GM12878 (cell line): ENCODE results near the gene ANKRD34A. TPM values are rescaled to one million over a fixed set of nuclear protein-coding genes. Genes with fewer than 3 reads are reported as not detected.
A peak's percentile ranks its signal among the peaks of the same experiment; 100 is the strongest.

Source experiments
- BCL11A ChIP-seq: IDR thresholded peaks from 2 replicates; pipeline ENCODE4 v1.6.1; 2011; ENCODE audit warnings: low read depth, low read length
- CEBPB ChIP-seq, 2 experiments: fragments of 150-350 bp in 1 of 2; IDR thresholded peaks; 2 replicates each; pipeline ENCODE4 v1.6.1; 2012 to 2014; ENCODE audit warnings: low read depth in 2 of 2, low read length in 2 of 2, borderline replicate concordance in 1 of 2, inconsistent platforms in 1 of 2
- DPF2 ChIP-seq: fragments of 450-650 bp; IDR thresholded peaks from 2 replicates; pipeline ENCODE4 v1.6.1; 2017; ENCODE audit warnings: mild to moderate bottlenecking
- JUND ChIP-seq: IDR thresholded peaks from 2 replicates; pipeline ENCODE4 v1.6.1; 2012; ENCODE audit warnings: low read depth, mild to moderate bottlenecking, low read length, improper control_type of control experiment, moderate library complexity
- KLF5 ChIP-seq: fragments of 450-650 bp; IDR thresholded peaks from 2 replicates; pipeline ENCODE4 v1.6.1; 2014; ENCODE audit warnings: mild to moderate bottlenecking; ENCODE audit not compliant: partially characterized antibody
- LARP7 ChIP-seq: fragments of 450-650 bp; IDR thresholded peaks from 2 replicates; pipeline ENCODE4 v1.6.1; 2017; ENCODE audit warnings: mild to moderate bottlenecking
- MXI1 ChIP-seq: fragments of 150-350 bp; IDR thresholded peaks from 2 replicates; pipeline ENCODE4 v1.6.1; 2011; ENCODE audit warnings: low read depth, mild to moderate bottlenecking, inconsistent platforms, low read length, improper control_type of control experiment
- NFYA ChIP-seq: IDR thresholded peaks from 2 replicates; pipeline ENCODE4 v1.6.1; 2011; ENCODE audit warnings: low read depth, mild to moderate bottlenecking, low read length, improper control_type of control experiment, borderline replicate concordance
- NR2F1 ChIP-seq: fragments of 450-650 bp; conservative IDR thresholded peaks from 2 replicates; pipeline ENCODE4 v1.6.1; 2017; ENCODE audit warnings: mild to moderate bottlenecking
- NRF1 ChIP-seq: conservative IDR thresholded peaks from 2 replicates; pipeline ENCODE4 v1.6.1; 2011; ENCODE audit warnings: mild to moderate bottlenecking, low read depth, low read length, improper control_type of control experiment
- POLR2AphosphoS5 ChIP-seq: IDR thresholded peaks from 2 replicates; pipeline ENCODE4 v1.6.1; 2011; ENCODE audit warnings: mild to moderate bottlenecking, low read length, inconsistent platforms
- RCOR1 ChIP-seq: conservative IDR thresholded peaks from 2 replicates; pipeline ENCODE4 v1.6.1; 2012; ENCODE audit warnings: low read depth, low read length, improper control_type of control experiment
- TAF1 ChIP-seq: IDR thresholded peaks from 2 replicates; pipeline ENCODE4 v1.6.1; 2011; ENCODE audit warnings: mild to moderate bottlenecking, low read depth, low read length, borderline replicate concordance
- ZNF207 ChIP-seq: fragments of 450-650 bp; IDR thresholded peaks from 2 replicates; pipeline ENCODE4 v1.6.1; 2014; ENCODE audit warnings: antibody characterized with exemption, mild to moderate bottlenecking, borderline replicate concordance
- ZNF24 ChIP-seq: fragments of 450-650 bp; IDR thresholded peaks from 2 replicates; pipeline ENCODE4 v1.6.1; 2017; ENCODE audit warnings: antibody characterized with exemption, mild to moderate bottlenecking
- ZNF622 ChIP-seq: fragments of 450-650 bp; IDR thresholded peaks from 2 replicates; pipeline ENCODE4 v1.6.1; 2017; ENCODE audit warnings: mild to moderate bottlenecking, inconsistent platforms
- polyA plus RNA-seq, 11 experiments: library from polyadenylated mRNA; depleted of rRNA in 4 of 11; unstranded in 6 of 11; stranded (reverse) in 5 of 11; fragments of >200 nt; fragmentation: Nextera tagmentation in 4 of 11; fragmentation: Illumina TruSeq in 1 of 11; extraction: Ambion mirVana in 4 of 11; extraction: Trizol in 1 of 11; gene quantifications; 1 replicate in 1 of 11; 2 replicates in 10 of 11; pipeline versions ENCODE4 v1.2.1 to v1.2.3, GENCODE V29; 2011 to 2016; ENCODE audit warnings: inconsistent platforms in 2 of 11, missing spikeins in 2 of 11, low read depth in 1 of 11
- total RNA-seq, 4 experiments: library from RNA; depleted of rRNA in 3 of 4; stranded (reverse); fragments of >200 nt in 3 of 4; fragmentation: Illumina TruSeq in 1 of 4; extraction: Trizol in 1 of 4; gene quantifications; 2 replicates each; pipeline versions ENCODE4 v1.2.1 to v1.2.3, GENCODE V29; 2013 to 2021
- TF ChIP-seq, protein P1 (sequence below): IDR thresholded peaks from 2 replicates; pipeline ENCODE4 v1.6.1; 2012; ENCODE audit warnings: low read depth, low read length, improper control_type of control experiment
- TF ChIP-seq, protein P2 (sequence below): fragments of 450-650 bp; IDR thresholded peaks from 2 replicates; pipeline ENCODE4 v1.6.1; 2017; ENCODE audit warnings: mild to moderate bottlenecking, moderate library complexity
- TF ChIP-seq, protein P3 (sequence below): IDR thresholded peaks from 2 replicates; pipeline ENCODE4 v1.6.1; 2011; ENCODE audit warnings: low read depth, low read length, improper control_type of control experiment, borderline replicate concordance
- TF ChIP-seq, protein P4 (sequence below): fragments of 450-650 bp; IDR thresholded peaks from 2 replicates; pipeline ENCODE4 v1.6.1; 2017; ENCODE audit warnings: mild to moderate bottlenecking, moderate library complexity

The ANKRD34A gene
- total and polyA plus RNA-seq, 10 of the 15 experiments (the other 5 are each of a cell fraction or from before 2014, with no cell fraction given) = 0.40 to 3.5 (median 1.6) TPM

DNA sequence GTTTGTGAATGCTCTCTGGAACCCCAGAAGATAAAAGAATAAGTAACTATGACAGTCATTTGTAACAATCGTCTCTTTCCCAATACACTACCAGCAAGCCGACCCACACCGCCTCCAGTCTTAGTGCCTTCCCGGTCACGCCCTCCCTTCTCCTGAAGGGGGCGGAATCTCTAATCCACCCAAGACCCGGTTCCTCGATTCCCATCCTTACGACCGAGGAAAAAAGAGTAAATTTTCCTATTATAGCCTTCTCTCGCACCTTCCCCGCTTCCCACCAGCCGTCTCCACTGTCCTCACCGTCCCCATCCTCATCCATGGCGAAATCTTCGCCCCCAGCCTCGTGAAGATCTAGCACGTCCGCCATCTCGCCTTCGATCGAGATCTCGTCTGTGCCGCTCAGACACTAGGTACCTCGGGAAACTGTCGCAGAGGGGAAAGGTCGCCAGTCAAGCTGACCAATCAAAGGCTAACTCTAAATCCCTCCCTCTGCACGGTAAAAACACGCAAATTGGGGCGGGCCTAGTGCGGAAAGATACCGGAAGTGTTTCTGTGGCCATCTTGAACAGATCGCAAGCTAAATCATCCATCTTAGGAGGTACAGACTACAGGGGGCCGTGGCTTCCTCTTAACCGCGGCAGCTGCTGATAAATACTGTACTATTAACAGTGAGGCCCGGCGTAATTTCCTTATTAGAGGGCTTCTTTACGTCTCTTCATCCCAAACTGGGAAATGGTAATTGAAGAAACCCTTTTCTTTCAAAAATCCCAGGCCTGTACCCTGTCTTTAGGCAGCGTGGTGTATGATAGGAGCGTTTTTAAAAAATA lies 37.1 kb downstream of the ANKRD34A start, which contains the start of gene RBM8A (continued):
- TF ChIP-seq, protein P1, sequence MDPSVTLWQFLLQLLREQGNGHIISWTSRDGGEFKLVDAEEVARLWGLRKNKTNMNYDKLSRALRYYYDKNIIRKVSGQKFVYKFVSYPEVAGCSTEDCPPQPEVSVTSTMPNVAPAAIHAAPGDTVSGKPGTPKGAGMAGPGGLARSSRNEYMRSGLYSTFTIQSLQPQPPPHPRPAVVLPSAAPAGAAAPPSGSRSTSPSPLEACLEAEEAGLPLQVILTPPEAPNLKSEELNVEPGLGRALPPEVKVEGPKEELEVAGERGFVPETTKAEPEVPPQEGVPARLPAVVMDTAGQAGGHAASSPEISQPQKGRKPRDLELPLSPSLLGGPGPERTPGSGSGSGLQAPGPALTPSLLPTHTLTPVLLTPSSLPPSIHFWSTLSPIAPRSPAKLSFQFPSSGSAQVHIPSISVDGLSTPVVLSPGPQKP = peak; percentile 73
- TF ChIP-seq KLF5 (no peak), POLR2AphosphoS5 (peak; percentile 96), NRF1 (no peak), JUND (no peak), LARP7 (no peak; the same call in 1 of the 2 replicates), ZNF24 (no peak), BCL11A (no peak), DPF2 (no peak), TAF1 (peak; percentile 85; the same call in 1 of the 2 replicates), NR2F1 (peak; percentile 75; the same call in 1 of the 2 replicates), RCOR1 (no peak), ZNF622 (no peak), MXI1 (0 out of 2 replicates have a peak, but pooled peaks have one; percentile 26), CEBPB (IDR thresholded peaks at IDR 0.05; ENCODE audit: borderline replicate concordance in 1 of 2, low read depth in 2 of 2, low read length in 2 of 2) (no peak), ZNF207 (no peak; the same call in 1 of the 2 replicates), NFYA (no peak)
- TF ChIP-seq, protein P2, sequence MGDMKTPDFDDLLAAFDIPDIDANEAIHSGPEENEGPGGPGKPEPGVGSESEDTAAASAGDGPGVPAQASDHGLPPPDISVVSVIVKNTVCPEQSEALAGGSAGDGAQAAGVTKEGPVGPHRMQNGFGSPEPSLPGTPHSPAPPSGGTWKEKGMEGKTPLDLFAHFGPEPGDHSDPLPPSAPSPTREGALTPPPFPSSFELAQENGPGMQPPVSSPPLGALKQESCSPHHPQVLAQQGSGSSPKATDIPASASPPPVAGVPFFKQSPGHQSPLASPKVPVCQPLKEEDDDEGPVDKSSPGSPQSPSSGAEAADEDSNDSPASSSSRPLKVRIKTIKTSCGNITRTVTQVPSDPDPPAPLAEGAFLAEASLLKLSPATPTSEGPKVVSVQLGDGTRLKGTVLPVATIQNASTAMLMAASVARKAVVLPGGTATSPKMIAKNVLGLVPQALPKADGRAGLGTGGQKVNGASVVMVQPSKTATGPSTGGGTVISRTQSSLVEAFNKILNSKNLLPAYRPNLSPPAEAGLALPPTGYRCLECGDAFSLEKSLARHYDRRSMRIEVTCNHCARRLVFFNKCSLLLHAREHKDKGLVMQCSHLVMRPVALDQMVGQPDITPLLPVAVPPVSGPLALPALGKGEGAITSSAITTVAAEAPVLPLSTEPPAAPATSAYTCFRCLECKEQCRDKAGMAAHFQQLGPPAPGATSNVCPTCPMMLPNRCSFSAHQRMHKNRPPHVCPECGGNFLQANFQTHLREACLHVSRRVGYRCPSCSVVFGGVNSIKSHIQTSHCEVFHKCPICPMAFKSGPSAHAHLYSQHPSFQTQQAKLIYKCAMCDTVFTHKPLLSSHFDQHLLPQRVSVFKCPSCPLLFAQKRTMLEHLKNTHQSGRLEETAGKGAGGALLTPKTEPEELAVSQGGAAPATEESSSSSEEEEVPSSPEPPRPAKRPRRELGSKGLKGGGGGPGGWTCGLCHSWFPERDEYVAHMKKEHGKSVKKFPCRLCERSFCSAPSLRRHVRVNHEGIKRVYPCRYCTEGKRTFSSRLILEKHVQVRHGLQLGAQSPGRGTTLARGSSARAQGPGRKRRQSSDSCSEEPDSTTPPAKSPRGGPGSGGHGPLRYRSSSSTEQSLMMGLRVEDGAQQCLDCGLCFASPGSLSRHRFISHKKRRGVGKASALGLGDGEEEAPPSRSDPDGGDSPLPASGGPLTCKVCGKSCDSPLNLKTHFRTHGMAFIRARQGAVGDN = peak; percentile 96
- TF ChIP-seq, protein P3, sequence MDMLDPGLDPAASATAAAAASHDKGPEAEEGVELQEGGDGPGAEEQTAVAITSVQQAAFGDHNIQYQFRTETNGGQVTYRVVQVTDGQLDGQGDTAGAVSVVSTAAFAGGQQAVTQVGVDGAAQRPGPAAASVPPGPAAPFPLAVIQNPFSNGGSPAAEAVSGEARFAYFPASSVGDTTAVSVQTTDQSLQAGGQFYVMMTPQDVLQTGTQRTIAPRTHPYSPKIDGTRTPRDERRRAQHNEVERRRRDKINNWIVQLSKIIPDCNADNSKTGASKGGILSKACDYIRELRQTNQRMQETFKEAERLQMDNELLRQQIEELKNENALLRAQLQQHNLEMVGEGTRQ = no peak
- TF ChIP-seq, protein P4, sequence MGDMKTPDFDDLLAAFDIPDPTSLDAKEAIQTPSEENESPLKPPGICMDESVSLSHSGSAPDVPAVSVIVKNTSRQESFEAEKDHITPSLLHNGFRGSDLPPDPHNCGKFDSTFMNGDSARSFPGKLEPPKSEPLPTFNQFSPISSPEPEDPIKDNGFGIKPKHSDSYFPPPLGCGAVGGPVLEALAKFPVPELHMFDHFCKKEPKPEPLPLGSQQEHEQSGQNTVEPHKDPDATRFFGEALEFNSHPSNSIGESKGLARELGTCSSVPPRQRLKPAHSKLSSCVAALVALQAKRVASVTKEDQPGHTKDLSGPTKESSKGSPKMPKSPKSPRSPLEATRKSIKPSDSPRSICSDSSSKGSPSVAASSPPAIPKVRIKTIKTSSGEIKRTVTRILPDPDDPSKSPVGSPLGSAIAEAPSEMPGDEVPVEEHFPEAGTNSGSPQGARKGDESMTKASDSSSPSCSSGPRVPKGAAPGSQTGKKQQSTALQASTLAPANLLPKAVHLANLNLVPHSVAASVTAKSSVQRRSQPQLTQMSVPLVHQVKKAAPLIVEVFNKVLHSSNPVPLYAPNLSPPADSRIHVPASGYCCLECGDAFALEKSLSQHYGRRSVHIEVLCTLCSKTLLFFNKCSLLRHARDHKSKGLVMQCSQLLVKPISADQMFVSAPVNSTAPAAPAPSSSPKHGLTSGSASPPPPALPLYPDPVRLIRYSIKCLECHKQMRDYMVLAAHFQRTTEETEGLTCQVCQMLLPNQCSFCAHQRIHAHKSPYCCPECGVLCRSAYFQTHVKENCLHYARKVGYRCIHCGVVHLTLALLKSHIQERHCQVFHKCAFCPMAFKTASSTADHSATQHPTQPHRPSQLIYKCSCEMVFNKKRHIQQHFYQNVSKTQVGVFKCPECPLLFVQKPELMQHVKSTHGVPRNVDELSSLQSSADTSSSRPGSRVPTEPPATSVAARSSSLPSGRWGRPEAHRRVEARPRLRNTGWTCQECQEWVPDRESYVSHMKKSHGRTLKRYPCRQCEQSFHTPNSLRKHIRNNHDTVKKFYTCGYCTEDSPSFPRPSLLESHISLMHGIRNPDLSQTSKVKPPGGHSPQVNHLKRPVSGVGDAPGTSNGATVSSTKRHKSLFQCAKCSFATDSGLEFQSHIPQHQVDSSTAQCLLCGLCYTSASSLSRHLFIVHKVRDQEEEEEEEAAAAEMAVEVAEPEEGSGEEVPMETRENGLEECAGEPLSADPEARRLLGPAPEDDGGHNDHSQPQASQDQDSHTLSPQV = no peak
